Neural cell (in vitro differentiated cells): ENCODE measurements around the gene RASGRP1. TPM values are rescaled to one million over a fixed set of nuclear protein-coding genes. Genes with fewer than 3 reads are reported as not detected.

Source experiments
- H2AFZ ChIP-seq: fragments of 200-600, 300-800 bp; sonication (generic), shearing (Covaris generic); 2 replicates; pipeline ENCODE4 v1.6.0; 2014; ENCODE audit warnings: low read depth, mild to moderate bottlenecking, antibody characterized with exemption, low read length, moderate library complexity
- H3F3A ChIP-seq: fragments of 200-600 bp; shearing (Covaris generic); 2 replicates; pipeline ENCODE4 v1.6.1; 2016; ENCODE audit warnings: mild to moderate bottlenecking, moderate library complexity, mixed read lengths, antibody characterized with exemption, low read length; ENCODE audit not compliant: insufficient read depth, poor library complexity, severe bottlenecking
- H3K27ac ChIP-seq: fragments of 200-600, 300-800 bp; sonication (generic), shearing (Covaris generic); 2 replicates; pipeline ENCODE4 v1.5.1; 2014; ENCODE audit warnings: mild to moderate bottlenecking, low read length, moderate library complexity
- H3K27me3 ChIP-seq: fragments of 300-800, 200-600 bp; sonication (generic), shearing (Covaris generic); 2 replicates; pipeline ENCODE4 v1.6.0; 2014; ENCODE audit warnings: mild to moderate bottlenecking, low read depth, low read length, moderate library complexity; ENCODE audit not compliant: insufficient read depth
- H3K36me3 ChIP-seq: fragments of 300-800, 200-600 bp; sonication (generic), shearing (Covaris generic); 2 replicates; pipeline ENCODE4 v1.5.1; 2014; ENCODE audit warnings: mild to moderate bottlenecking, antibody characterized with exemption, low read length, moderate library complexity; ENCODE audit not compliant: insufficient read depth
- H3K4me2 ChIP-seq: fragments of 300-800, 200-600 bp; sonication (generic), shearing (Covaris generic); 2 replicates; pipeline ENCODE4 v1.6.0; 2014; ENCODE audit warnings: mild to moderate bottlenecking, low read length
- H3K4me3 ChIP-seq: fragments of 300-800, 200-600 bp; sonication (generic), shearing (Covaris generic); 2 replicates; pipeline ENCODE4 v1.5.1; 2014; ENCODE audit warnings: mild to moderate bottlenecking, low read length, moderate library complexity
- H3K79me2 ChIP-seq: fragments of 200-600 bp; shearing (Covaris generic); replicated peaks from 2 replicates; pipeline ENCODE4 v1.6.0; 2014; ENCODE audit warnings: mild to moderate bottlenecking, low read length, moderate library complexity; ENCODE audit not compliant: insufficient read depth
- H3K9ac ChIP-seq: fragments of 300-800, 200-600 bp; sonication (generic), shearing (Covaris generic); 2 replicates; pipeline ENCODE4 v1.6.1; 2016; ENCODE audit warnings: mild to moderate bottlenecking, low read length, mixed read lengths
- H3K9me2 ChIP-seq: fragments of 200-600 bp; shearing (Covaris generic); 2 replicates; pipeline ENCODE4 v1.6.1; 2016; ENCODE audit warnings: mild to moderate bottlenecking, low read length, mixed read lengths; ENCODE audit not compliant: insufficient read depth
- H3K9me3 ChIP-seq: fragments of 200-600, 300-800 bp; sonication (generic), shearing (Covaris generic); 2 replicates; pipeline ENCODE4 v1.6.1; 2016; ENCODE audit warnings: mild to moderate bottlenecking, mixed run types, low read length, moderate library complexity, mixed read lengths
- H4K20me1 ChIP-seq: fragments of 200-600 bp; shearing (Covaris generic); 2 replicates; pipeline ENCODE4 v1.6.1; 2016; ENCODE audit warnings: mild to moderate bottlenecking, mixed run types; ENCODE audit not compliant: insufficient read depth
- CTCF ChIP-seq: fragments of 450-650 bp; IDR thresholded peaks from 2 replicates; pipeline ENCODE4 v1.5.1; 2014; ENCODE audit warnings: antibody characterized with exemption, mild to moderate bottlenecking, moderate library complexity; ENCODE audit not compliant: poor library complexity, severe bottlenecking
- EP300 ChIP-seq: fragments of 450-650 bp; conservative IDR thresholded peaks from 2 replicates; pipeline ENCODE4 v1.6.1; 2014; ENCODE audit warnings: antibody characterized with exemption, mild to moderate bottlenecking, moderate library complexity; ENCODE audit not compliant: poor library complexity, severe bottlenecking
- EZH2 ChIP-seq: fragments of 200-600, 300-800 bp; shearing (Covaris generic), sonication (generic); IDR thresholded peaks from 2 replicates; pipeline ENCODE4 v1.6.1; 2014; ENCODE audit warnings: antibody characterized with exemption, low read length, borderline replicate concordance, mild to moderate bottlenecking; ENCODE audit not compliant: insufficient read depth, poor library complexity, severe bottlenecking
- MXI1 ChIP-seq: fragments of 450-650 bp; conservative IDR thresholded peaks from 2 replicates; pipeline ENCODE4 v1.6.1; 2014; ENCODE audit warnings: antibody characterized with exemption, mild to moderate bottlenecking; ENCODE audit not compliant: poor library complexity, severe bottlenecking
- POLR2AphosphoS5 ChIP-seq: IDR thresholded peaks from 2 replicates; pipeline ENCODE4 v1.6.1; 2012
- RAD21 ChIP-seq: fragments of 450-650 bp; conservative IDR thresholded peaks from 2 replicates; pipeline ENCODE4 v1.6.1; 2014; ENCODE audit warnings: antibody characterized with exemption, mild to moderate bottlenecking, moderate library complexity
- REST ChIP-seq: IDR thresholded peaks from 2 replicates; pipeline ENCODE4 v1.6.1; 2012; ENCODE audit warnings: borderline replicate concordance
- SMC3 ChIP-seq: fragments of 450-650 bp; conservative IDR thresholded peaks from 2 replicates; pipeline ENCODE4 v1.6.1; 2014; ENCODE audit warnings: antibody characterized with exemption, mild to moderate bottlenecking, moderate library complexity; ENCODE audit not compliant: poor library complexity
- TAF1 ChIP-seq: IDR thresholded peaks from 2 replicates; pipeline ENCODE4 v1.6.1; 2012; ENCODE audit warnings: low read depth
- polyA plus RNA-seq: library from polyadenylated mRNA; depleted of rRNA; stranded (reverse); fragments of >200 nt; gene quantifications from 2 replicates; pipeline ENCODE4 v1.2.3, GENCODE V29; 2014

The RASGRP1 gene
- polyA plus RNA-seq, 1 donor from 2014 or later, result 3.1 TPM

- TF ChIP-seq RAD21 (no peak), POLR2AphosphoS5 (no peak), EZH2 (no peak), CTCF (no peak), REST (no peak), EP300 (no peak), SMC3 (no peak), TAF1 (no peak), MXI1 (no peak)
- Histone ChIP-seq H3K27ac (no peak overlapping the region), H3K9ac (no peak overlapping the region), H2AFZ (no peak overlapping the region), H3F3A (no peaks in the 10 kb centered on the region), H3K9me2 (no peaks in the 10 kb centered on the region), H3K36me3 (no peaks in the 10 kb centered on the region), H3K9me3 (no peaks in the 10 kb centered on the region), H3K27me3 (no peaks in the 10 kb centered on the region), H4K20me1 (no peaks in the 10 kb centered on the region), H3K4me3 (no peak overlapping the region), H3K4me2 (no peak overlapping the region), H3K79me2 (no peaks in the 10 kb centered on the region)
These were observed 34.5 kb downstream of the RASGRP1 start for GRCh38 chr15:38530113-38530512.

GRCh38 chr15:38528294-38528693, 36.3 kb downstream of the RASGRP1 start:
- TF ChIP-seq SMC3, result no peak
- Histone ChIP-seq H3K4me3 (no peak overlapping the region), H3K27ac (no peak overlapping the region), H2AFZ (no peak overlapping the region), H3K36me3 (no peaks in the 10 kb centered on the region), H3K9ac (no peak overlapping the region), H4K20me1 (no peaks in the 10 kb centered on the region), H3K4me2 (no peak overlapping the region), H3K27me3 (no peaks in the 10 kb centered on the region), H3F3A (no peaks in the 10 kb centered on the region), H3K9me2 (no peaks in the 10 kb centered on the region), H3K9me3 (no peaks in the 10 kb centered on the region), H3K79me2 (no peaks in the 10 kb centered on the region)

GRCh38 chr15:38526158-38526557, 38.5 kb downstream of the RASGRP1 start:
- H3K9me3 ChIP-seq, result no peaks in the 10 kb centered on the region
- no peaks in the 10 kb centered on the region for H4K20me1 ChIP-seq
- H3K27ac ChIP-seq, result no peak overlapping the region
- no peaks in the 10 kb centered on the region for H3F3A ChIP-seq
- no peak overlapping the region for H3K4me2 ChIP-seq
- H3K9ac ChIP-seq, result no peak overlapping the region
- no peaks in the 10 kb centered on the region for H3K27me3 ChIP-seq
- TF ChIP-seq MXI1 (no peak), POLR2AphosphoS5 (no peak), RAD21 (no peak), EZH2 (no peak), TAF1 (no peak), CTCF (no peak), SMC3 (no peak), REST (no peak), EP300 (no peak)
- H2AFZ ChIP-seq, result no peak overlapping the region
- no peak overlapping the region for H3K4me3 ChIP-seq
- H3K79me2 ChIP-seq, result no peaks in the 10 kb centered on the region
- H3K9me2 ChIP-seq, result no peaks in the 10 kb centered on the region
- H3K36me3 ChIP-seq, result no peaks in the 10 kb centered on the region
